Right hindlimb (tissue), 1 donor: ENCODE results near the gene PLA2G4E.

Source experiments
- DNase-seq: peaks from one replicate; pipeline ENCODE4 v3.0.0-alpha.2; 2018

PLA2G4E gene

DNA sequence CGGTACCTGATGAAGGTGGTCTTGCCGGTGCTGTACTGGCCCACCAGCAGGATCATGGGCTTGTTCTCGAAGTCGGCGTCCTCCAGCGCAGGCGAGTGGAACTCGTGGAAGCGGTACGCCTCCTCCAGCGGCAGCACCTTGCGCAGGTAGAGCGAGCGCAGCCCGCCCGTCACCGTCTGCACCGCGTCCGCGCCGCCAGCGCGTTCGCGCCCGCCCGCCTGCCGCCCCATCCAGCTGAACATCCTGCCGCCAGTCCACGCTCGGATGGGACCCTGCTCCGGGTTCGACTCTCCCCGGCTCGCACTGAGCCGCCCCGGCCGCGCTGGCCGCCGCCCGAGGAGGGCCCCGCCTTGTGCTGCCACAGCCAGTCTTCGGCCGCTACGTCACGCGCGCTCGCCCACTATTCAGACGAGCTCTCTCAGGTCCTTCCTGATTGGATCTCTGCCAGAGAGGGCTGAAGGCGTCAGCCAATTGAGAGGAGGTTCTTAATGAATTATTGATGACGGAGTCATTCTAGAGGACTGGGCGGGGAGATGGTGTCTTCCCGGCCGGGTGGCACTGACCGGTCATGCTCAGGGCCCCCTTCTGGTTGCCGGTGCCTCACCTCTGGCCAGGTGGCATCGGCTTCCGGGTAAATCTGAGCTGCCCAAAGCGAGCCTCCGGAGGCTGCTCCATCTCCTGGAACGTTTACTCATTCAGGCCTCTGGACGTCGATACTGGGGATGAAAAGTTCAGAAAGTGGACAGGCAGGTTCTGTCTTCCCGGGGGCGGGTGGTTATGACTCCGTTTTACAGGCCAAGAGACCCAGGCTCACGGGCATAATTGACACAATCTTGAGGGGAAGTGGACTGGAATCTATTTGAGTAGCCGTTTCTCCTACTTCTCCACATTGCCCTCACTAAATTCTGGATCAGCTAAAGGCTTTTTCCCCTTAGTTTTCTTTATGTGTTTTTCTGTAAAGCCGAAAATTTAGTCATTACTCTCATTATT is 48.3 kb downstream of the PLA2G4E start, which contains the start of gene EHD4:
TSS of gene EHD4 (minus strand) at position 305 of the 990 bp plus-strand sequence. CDS start at position 242, 63 bp downstream.
- DNase-seq, result peak; percentile 96

DNA sequence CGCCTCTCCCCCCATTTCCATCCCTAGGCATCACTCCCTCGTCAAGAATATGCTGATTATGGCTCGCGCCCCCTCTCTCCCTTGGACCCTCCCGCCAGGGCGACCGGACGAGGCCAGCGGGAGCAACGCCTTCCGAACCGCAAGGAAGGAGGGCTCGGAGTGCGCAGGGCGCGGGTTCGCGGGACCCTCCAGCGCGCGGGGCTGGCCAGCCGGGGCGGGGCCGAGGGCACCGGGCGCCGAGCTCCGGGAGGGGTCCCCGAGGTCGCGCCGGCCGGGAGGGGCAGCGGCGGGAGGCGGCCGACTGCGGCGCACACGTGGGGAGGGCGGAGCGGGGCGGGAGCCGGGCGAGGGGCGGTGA is 49.0 kb downstream of the PLA2G4E start:
- no peak for DNase-seq

DNA sequence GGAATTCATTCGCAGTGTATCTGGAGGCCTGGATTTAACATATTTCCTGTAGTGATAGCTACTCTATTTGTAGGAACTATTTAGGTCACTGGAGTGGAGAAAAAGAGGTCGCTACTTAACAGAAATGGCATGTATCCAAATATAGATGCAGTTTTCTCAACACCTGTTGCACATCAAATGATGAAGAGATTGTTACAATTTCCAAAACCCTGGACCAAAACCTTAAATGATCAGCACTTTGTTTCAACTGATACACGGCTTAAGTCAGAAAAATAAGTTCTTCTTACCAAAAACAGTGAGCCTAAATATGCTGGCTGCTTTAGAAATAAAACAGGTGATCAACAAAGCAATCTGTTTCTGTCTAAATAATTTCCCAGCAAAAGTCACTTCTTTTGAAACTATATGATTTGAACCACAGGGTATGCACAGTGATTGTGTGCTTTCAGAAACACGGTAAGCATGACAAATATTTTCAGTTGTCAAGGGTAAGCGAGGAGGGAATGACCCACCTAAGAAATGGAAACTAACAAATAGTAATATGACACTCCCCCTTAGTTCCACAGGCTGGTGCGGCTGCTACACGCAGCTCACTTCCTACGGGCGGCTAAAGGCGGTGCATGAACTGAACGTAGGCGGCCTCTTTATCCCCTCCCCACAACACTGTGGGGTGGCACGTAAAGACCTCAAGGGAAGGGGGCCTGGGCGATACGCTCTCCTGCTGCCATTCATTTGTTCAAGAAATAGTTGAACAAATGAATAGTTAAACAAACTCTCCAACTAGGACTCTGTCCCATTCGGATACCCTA is 49.5 kb downstream of the PLA2G4E start:
- peak; percentile 67 for DNase-seq

DNA sequence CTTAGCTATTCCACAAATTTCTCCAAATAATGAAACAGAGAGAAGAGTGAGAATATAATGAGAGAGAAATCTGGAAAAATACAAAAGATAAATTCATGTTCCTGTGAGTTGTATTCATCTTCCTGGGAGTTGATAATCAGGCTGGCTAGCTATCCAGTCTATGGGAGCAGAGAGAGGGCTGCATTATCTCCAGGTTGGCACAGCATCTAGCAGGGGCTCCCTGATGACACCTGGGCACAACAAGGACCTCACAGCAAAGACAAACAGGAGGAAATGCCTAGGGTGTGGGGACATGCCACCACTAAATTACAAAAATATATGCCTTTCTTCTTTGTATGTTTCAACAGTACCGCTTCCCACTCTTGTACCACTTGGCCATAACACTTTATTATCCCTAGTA is 50.4 kb downstream of the PLA2G4E start:
- no peak for DNase-seq

DNA sequence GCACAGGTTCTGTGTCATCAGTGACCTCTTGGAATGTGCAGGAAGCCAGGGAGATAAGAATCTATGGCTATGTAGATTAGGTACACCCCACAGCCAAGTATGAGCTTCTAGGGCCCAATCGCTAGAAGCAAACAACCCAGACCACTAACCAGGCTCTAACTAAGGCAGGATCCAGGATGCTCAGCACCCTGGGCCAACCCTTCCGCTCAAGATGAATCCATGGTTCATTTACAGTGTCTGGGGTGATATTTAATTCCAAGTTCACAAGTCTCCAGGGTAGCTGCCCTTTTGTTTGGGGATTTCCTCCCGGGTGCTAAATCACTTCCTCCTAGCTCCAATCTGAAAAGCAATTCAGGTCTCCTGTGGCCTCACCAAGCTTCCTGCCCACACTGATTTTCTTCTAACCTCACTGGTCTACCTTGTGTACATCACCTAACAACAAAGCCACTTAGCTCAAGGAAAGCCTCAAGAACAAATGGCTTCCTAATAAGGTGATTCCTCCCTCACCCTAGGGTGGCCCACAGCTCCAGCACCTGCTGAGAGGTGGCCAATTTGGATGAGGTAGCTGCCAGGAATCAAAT is 50.9 kb downstream of the PLA2G4E start:
- no peak for DNase-seq

DNA sequence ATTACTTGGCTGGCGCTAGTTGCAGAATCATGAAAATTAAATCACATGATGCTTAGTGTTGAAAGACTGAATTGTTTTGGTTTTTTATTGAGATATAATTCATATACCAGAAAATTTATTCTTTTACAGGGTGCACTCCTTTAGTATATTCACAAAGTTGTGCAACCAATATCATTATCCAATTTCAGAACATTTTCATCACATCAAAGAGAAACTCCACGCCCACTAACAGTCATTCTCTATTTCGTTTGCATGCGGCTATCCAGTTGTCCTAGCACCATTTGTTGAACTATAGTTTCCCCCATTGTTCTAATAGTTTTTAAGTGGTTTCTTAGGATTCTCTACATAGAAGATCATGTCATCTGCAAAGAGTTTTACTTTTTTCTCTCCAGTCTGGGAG is 52.1 kb downstream of the PLA2G4E start:
- DNase-seq, result no peak

DNA sequence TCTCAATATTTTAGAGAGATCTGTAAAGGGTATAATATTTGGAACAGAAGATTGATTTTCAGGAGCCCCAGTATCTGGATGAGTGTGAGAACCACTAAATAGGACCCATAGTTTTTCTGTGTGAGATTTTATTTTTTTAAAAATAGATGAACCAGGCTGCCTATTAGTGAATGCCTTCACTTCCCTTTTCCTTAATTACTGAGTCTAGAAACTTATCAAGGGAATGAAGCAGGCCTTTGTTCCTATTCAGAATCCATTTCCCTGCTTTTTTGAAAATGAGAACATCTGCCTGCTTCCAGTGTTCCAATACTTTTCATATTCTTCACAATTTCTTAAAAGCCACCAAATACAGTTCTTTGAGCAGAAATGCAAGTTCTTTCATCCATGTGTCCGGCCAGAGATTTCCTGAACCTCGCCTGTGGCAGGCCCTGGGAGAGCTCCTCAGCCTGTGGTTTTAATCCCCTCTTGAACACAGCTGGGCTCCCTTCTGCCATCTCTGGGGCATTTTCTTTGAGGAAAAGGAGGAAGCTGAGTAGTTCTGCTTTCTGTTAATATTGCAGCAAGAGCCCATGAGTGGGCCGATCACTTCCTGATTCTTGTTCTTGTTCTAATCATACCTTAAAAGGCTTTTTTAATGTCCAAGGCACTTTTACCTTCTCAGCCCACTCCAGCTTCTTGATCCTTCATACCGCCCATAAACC is 53.2 kb downstream of the PLA2G4E start:
- DNase-seq, result no peak

DNA sequence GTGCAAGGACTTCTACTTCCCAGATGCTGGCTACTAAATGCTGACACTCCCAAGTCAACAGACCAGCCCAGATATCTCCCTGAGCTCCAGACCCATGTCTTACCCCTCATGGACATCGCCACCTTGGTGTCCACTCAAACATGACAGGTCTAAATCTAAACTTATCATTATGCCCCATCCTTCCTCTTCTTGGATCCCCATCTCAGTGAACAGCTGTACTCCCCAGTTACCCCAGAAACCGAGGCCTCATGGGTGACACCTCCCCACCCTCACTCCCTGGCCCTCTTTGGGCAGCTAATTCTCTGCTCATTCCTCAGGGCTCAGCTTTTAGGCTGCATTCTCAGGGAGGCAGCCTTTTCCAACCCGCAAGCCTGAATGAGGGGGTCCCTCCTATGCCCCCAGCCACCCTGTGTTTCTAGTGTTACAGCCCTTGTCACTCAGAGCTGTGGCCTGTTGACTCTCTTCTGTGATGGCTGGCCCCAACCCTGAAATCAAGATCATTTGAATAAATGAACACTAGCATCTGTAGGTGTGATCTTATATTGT is 53.8 kb downstream of the PLA2G4E start:
- no peak for DNase-seq

DNA sequence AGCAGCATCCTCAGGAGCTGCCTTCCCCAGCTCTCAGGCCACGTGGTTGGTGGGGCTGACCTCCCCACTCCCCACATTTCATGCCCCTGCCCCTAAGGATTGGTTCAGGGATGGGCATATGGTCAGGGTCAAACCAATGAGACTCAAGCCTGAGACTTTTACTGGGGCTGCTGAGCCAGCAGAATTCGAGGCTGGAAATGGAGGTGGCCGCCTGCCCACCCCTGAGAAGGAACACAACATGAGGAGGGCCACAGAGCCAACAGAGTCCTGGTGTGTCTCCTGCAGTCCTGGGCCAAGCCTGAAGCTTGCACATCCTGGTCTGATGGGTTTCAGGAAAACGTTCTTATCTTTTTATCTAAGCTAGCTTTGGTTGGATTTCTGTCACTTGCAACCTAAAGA is 54.4 kb downstream of the PLA2G4E start:
- no peak for DNase-seq

DNA sequence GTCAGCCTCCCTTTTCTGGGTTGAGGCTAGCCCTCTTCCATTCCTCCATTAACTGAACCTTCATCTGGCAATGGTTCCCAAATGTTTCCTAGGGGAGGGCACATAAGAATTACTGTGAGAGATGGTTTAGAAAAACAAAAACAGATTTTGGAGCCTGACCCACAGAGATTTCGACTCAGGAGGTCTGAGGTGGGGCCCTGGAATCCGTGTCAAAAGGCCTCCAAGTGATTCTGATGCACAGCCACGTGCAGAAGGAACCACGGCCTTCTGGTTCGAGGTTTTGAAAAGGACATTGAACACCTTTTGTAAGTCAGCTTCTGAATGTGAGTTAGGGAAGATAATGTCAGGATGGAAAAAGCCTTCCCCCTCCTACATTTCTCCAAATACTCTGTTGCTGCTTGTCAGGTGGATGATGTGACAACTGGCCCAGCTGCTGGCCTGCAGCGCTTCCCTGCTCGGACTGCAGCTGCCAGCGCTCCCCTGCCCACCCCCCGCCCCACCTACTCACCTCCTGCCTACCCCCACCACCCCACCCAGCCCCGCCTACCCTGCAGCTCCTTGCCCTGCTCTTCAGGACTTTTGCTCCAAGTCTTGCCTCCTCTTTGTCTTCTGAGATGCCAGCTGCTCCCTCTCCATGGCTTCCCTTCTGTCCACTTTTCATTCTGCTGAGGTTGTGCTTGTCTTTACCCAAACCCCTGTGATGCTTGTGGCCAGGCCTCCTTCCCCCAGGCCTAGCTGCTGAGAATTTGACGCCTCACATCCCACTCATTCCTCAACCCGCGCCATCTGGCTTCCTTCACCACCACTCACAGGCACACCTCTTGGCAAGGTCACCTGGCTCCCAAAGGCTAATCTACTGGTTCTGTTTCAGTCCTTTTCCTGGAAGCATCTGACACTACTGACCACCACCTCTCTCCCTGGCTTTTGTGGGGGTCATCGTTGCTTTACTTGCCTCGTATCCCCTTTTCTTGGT is 55.1 kb downstream of the PLA2G4E start:
- no peak for DNase-seq

DNA sequence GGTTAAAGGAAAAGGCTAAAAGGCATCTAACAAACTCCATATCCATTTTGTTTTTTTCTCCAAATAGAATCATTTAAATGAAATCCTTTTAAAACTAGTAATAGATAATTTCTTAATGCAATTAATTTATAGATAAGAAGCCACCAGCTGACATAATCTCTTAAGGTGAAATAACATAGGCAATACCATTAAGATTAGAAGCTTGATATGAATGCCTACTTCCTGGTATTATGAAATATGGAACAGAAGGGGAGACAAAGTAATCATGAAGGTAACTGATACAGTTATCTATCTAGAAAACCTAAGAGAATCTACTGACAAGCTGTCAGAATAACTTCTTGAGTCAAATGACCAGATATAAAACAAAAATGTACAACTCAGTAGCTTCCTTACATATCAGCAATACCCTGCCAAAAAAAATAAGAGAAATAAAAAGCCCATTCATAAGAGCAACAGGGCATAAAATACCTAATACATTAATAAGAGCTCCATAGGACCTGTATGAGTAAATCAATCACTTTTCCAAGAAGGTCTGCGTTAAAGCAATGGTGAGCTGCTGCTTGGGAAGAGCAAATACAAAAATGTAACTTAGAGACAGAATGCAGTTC is 59.1 kb downstream of the PLA2G4E start:
- no peak for DNase-seq

DNA sequence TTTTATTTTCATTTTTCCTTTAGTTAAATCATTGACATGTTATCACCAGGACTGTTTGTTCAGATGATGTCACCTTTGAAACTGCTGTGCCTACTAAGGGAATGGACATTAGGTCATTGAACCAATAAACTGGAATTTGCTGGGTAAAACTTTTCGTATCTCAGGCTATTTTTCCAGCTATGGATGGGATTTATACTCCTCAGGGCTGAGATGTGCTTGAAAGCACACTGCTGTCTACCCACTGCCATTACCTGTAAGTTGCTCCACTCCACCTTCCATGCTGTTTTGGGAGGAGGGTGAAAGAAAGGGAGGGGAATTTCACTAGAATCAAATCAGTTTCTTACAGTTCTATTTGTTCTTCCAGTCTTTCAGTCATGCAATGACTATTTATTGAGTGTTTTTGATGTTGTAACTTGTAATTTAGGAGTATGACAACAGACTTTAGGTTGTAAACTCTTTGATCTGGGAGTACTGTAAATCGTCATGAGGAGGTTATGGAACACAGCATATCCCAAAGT is 59.8 kb downstream of the PLA2G4E start:
- DNase-seq, result no peak

DNA sequence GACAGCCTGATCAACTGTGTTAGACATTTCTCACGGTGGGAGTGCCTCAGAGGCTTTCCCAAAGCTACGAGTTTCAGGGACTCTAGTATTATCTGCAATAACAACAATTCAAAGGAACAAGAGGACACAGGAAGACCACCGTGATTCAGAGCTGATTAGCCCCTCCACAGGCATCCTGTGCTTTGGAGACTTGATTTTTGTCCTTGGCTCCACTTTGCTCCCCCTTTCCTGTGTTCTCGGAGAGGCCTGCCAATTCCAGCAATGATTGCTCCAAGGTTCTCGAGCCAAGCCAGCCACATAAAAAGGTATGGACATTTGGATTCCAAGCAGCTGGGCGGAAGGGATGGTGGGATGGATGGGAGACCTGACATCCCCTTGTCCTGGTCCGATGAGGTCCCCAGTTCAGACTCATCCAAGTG is 62.8 kb downstream of the PLA2G4E start:
- no peak for DNase-seq

DNA sequence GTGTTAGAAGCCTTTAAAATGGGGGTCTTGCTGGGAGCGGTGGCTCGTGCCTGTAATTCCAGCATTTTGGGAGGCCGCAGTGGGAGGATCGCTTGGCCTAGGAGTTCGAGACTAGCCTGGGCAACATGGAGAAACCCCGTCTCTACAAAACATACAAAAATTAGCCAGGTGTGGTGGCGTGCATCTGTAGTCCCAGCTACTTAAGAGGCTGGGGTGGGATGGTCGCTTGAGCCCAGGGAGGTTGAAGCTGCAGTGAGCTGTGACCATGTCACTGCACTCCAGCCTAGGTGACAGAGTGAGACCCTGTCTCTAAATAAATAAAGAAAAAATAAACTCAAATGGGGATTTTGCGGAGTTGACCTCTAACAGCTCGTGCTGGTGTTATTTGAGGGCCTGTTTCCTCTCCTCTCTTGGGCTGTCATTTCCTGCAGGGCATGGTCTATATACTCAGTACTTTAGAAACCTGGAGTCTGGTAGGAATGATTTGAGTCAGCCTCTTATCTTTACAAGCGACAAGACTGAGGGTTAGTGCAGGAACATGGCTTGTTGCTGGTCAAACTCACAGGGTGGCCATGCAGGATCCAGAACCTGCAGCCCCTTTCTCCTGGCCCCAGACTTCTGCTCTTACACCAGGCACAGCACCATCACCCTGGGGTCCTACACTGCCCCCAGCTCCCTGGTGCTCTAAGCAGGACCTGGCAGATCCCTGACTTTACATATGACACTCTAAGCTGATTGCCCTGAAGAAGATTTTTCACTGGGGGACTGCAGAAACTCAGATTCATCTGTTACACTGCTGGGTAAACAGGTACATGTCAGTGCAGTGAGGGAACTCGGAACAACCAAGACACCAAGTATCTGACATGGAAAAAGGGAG is 63.6 kb downstream of the PLA2G4E start:
- no peak for DNase-seq

DNA sequence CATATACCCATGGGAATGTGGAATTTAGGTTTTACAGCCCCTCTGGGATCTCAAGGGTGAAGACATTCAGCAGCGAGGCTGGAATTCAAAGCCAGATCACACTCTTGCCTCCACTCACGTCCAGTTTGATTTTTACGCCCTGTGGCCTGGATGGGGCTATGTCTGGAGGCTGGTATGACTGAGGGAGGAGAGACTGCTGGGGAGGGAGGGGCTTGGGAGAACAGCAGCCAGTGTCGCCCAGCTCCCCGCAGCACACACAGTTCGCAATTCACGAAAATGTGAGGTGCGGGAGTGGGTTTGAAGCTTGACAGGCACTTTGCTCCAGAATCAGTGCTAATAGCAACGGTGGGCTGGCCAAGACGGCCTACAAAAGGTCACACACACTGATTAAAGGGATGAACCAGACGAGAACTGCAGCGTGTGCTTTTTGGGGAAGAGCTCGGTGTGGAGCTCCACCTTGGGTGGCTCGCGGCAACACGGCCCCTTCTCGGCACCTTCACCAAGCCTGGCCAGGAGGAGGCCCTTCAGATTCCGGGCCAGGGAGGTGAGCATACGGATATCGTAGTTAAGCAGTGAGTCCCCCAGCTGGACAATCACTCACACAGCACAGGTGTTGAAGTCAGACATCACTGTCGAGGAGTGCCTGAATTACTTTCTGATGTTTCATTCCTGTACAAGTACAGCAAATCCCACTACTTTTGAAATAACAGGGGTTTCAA is 64.9 kb downstream of the PLA2G4E start:
- DNase-seq, result no peak

DNA sequence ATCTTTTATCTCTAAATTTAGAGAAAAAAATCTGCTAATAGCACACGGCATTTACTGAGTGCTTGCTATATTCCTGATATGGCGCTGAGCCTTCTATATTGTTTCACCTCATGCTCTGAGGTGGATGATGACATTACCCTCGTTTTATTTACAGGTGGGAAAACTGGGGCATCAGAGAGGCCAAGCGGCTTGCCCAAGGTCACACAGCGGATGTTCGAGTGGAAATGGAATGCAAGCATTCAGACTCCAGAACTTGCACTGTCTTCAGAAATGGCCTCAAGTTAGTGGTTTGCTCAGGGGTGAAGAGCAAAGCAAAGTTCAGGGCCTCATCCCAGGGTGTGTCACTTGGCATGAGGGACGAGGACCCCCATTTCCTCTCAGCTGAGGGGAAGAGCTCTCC is 65.7 kb downstream of the PLA2G4E start:
- no peak for DNase-seq

DNA sequence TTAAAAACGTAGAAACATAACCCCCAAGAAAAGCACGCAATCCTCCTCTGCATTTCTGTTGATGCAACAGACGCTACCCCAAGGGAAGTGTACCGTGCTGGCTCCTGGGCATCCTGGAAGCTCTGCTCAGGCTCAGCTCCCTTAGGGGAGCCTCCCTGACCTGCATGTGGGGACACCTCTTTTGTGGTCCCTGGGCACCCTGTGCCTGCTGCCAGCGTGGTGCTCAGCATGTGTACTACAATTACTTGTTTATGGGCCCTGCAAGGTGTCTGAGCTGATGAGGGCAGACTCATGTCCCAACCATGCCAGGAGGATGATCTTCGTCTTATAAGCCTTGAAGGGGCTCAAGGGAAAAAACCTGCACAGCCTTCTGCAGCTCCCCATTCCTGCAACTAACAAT is 66.8 kb downstream of the PLA2G4E start:
- no peak for DNase-seq

DNA sequence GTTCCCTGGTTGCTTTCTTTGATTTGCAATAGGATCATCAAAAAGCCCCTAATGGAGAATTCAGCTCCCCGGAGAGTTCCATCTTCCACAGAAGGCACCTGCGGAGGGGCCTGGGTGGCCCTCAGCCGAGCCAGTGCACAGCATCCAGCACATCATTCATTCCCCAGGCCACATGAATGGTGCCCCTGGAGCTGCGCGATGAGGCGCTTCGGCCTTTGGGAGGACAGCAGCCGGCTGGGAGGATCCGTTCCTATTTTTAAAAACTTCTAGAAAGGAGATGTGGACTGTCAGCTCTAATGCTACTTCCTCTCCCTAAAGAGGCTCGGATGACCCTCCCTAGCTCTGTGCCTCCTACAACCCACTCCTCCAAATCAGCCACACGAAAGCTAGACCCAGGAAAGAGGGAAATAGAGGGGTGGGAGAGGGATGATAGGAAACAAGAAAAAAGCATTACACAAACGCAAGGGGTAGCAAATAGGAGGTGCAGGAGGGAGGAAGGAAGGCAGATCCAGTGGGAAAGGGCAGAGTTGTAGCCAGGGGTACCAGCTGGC is 68.8 kb downstream of the PLA2G4E start:
- DNase-seq, result no peak
